HEK293 (cell line): Measurements from ENCODE around the gene ARHGAP30.

Source experiments
- CTCF ChIA-PET: fragments of 350-600 bp; formaldehyde crosslinking; extraction: SDS; loops from one replicate; lab custom pipeline; 2021; ENCODE audit warnings: antibody characterized with exemption; lab: Yijun Ruan, JAX
- POLR2A ChIA-PET: fragments of 300-600 bp; formaldehyde crosslinking; extraction: SDS; loops from one replicate; lab custom pipeline; 2020; ENCODE audit warnings: antibody characterized with exemption, inconsistent platforms; lab: Yijun Ruan, JAX
- H3K27ac ChIP-seq: fragments of 200-500 bp; sonication (Bioruptor generic); 2 replicates; pipeline ENCODE4 v1.5.1; 2014; ENCODE audit warnings: low read depth, low read length, control low read depth, inconsistent platforms; ENCODE audit errors: extremely low read depth
- H3K36me3 ChIP-seq, 2 experiments: fragments of 200-500 bp in 1 of 2; sonication (Bioruptor generic) in 1 of 2; 1 replicate in 1 of 2; 2 replicates in 1 of 2; pipeline ENCODE4 v1.5.1; 2014 to 2017; ENCODE audit warnings: inconsistent platforms in 2 of 2, low read length in 2 of 2; ENCODE audit not compliant: control insufficient read depth in 2 of 2, insufficient read depth in 1 of 2
- H3K4me1 ChIP-seq: fragments of 200-500 bp; sonication (Bioruptor generic); 2 replicates; pipeline ENCODE4 v1.5.1; 2014; ENCODE audit warnings: mild to moderate bottlenecking, low read length, inconsistent platforms; ENCODE audit not compliant: control insufficient read depth, insufficient read depth
- H3K4me3 ChIP-seq: 2 replicates; pipeline ENCODE4 v1.5.1; 2011; ENCODE audit warnings: low read depth, mild to moderate bottlenecking, control low read depth, low read length, moderate library complexity
- H3K9me3 ChIP-seq: fragments of 200-500 bp; sonication (Bioruptor generic); 2 replicates; pipeline ENCODE4 v1.5.1; 2014; ENCODE audit warnings: low read depth, low read length, inconsistent platforms; ENCODE audit not compliant: control insufficient read depth, insufficient read depth
- BCL6B ChIP-seq: fragments of 450-650 bp; formaldehyde crosslinking; IDR thresholded peaks from 2 replicates; pipeline ENCODE4 v1.5.1; 2017; ENCODE audit warnings: missing biosample characterization, missing genetic modification characterization
- PRDM1 ChIP-seq: fragments of 450-650 bp; formaldehyde crosslinking; IDR thresholded peaks from 2 replicates; pipeline ENCODE4; 2016; ENCODE audit warnings: missing biosample characterization, missing genetic modification characterization
- SP7 ChIP-seq: fragments of 450-650 bp; formaldehyde crosslinking; IDR thresholded peaks from 2 replicates; pipeline ENCODE4 v1.5.1; 2016; ENCODE audit warnings: missing biosample characterization, missing genetic modification characterization
- ZBTB7A ChIP-seq: fragments of 450-650 bp; formaldehyde crosslinking; IDR thresholded peaks from 2 replicates; pipeline ENCODE4 v1.5.1; 2016; ENCODE audit warnings: low read depth, missing biosample characterization, missing genetic modification characterization
- ZFP69B ChIP-seq: fragments of 450-650 bp; formaldehyde crosslinking; IDR thresholded peaks from 2 replicates; pipeline ENCODE4 v1.5.1; 2016; ENCODE audit warnings: missing biosample characterization, missing genetic modification characterization
- ZNF121 ChIP-seq: fragments of 450-650 bp; formaldehyde crosslinking; IDR thresholded peaks from 2 replicates; pipeline ENCODE4 v1.5.1; 2016; ENCODE audit warnings: missing biosample characterization, missing genetic modification characterization
- ZNF133 ChIP-seq: fragments of 450-650 bp; formaldehyde crosslinking; IDR thresholded peaks from 2 replicates; pipeline ENCODE4 v1.5.1; 2016; ENCODE audit warnings: missing biosample characterization, missing genetic modification characterization
- ZNF211 ChIP-seq: fragments of 450-650 bp; formaldehyde crosslinking; IDR thresholded peaks from 2 replicates; pipeline ENCODE4 v1.5.1; 2016; ENCODE audit warnings: low read depth, missing biosample characterization, missing genetic modification characterization
- ZNF223 ChIP-seq: fragments of 450-650 bp; formaldehyde crosslinking; IDR thresholded peaks from 2 replicates; pipeline ENCODE4 v1.5.1; 2016; ENCODE audit warnings: missing biosample characterization, missing genetic modification characterization
- ZNF266 ChIP-seq: fragments of 450-650 bp; formaldehyde crosslinking; IDR thresholded peaks from 2 replicates; pipeline ENCODE4 v1.5.1; 2016; ENCODE audit warnings: missing biosample characterization, missing genetic modification characterization, low read depth
- ZNF394 ChIP-seq: fragments of 450-650 bp; formaldehyde crosslinking; IDR thresholded peaks from 2 replicates; pipeline ENCODE4 v1.5.1; 2016; ENCODE audit warnings: missing biosample characterization, missing genetic modification characterization, mild to moderate bottlenecking, moderate library complexity, borderline replicate concordance
- ZNF544 ChIP-seq: fragments of 450-650 bp; formaldehyde crosslinking; IDR thresholded peaks from 2 replicates; pipeline ENCODE4 v1.5.0; 2017; ENCODE audit warnings: missing biosample characterization, missing genetic modification characterization
- ZNF621 ChIP-seq: fragments of 450-650 bp; formaldehyde crosslinking; IDR thresholded peaks from 2 replicates; pipeline ENCODE4 v1.5.1; 2017; ENCODE audit warnings: missing biosample characterization, missing genetic modification characterization
- ZNF645 ChIP-seq: fragments of 450-650 bp; formaldehyde crosslinking; IDR thresholded peaks from 2 replicates; pipeline ENCODE4; 2016; ENCODE audit warnings: missing biosample characterization, missing genetic modification characterization
- ZNF692 ChIP-seq: fragments of 450-650 bp; formaldehyde crosslinking; IDR thresholded peaks from 2 replicates; pipeline ENCODE4 v1.5.1; 2016; ENCODE audit warnings: missing biosample characterization, missing genetic modification characterization
- ZNF776 ChIP-seq: fragments of 450-650 bp; formaldehyde crosslinking; IDR thresholded peaks from 2 replicates; pipeline ENCODE4 v1.5.0; 2017; ENCODE audit warnings: missing biosample characterization, missing genetic modification characterization, borderline replicate concordance
- ZNF791 ChIP-seq: fragments of 450-650 bp; formaldehyde crosslinking; IDR thresholded peaks from 2 replicates; pipeline ENCODE4 v1.5.1; 2016; ENCODE audit warnings: missing biosample characterization, missing genetic modification characterization
- ZSCAN23 ChIP-seq: fragments of 450-650 bp; formaldehyde crosslinking; IDR thresholded peaks from 2 replicates; pipeline ENCODE4 v1.5.1; 2016; ENCODE audit warnings: missing biosample characterization, missing genetic modification characterization

ARHGAP30 gene

GRCh38 chr1:161089938-161090337 is 20.2 kb upstream of the ARHGAP30 start:
- TF ChIP-seq ZNF133 (tag by site-specific recombination) (no peak), ZNF692 (tag by site-specific recombination) (no peak), SP7 (no peak), ZNF621 (tag by site-specific recombination) (no peak), ZNF266 (tag by site-specific recombination) (no peak), ZNF645 (tag by site-specific recombination) (no peak), ZNF121 (tag by site-specific recombination) (no peak), ZNF776 (tag by site-specific recombination) (no peak), ZNF544 (no peak), ZNF211 (tag by site-specific recombination) (no peak), BCL6B (tag by site-specific recombination) (no peak), ZNF791 (tag by site-specific recombination) (no peak)
- Histone ChIP-seq H3K27ac (no peak overlapping the region), H3K4me1 (no peaks in the 10 kb centered on the region), H3K36me3 (no peaks in the 10 kb centered on the region), H3K4me3 (no peak overlapping the region), H3K9me3 (no peaks in the 10 kb centered on the region)
- CTCF ChIA-PET: interaction anchor here (1.4 kb wide), 1 partner anchor 9 kb away, joined by 4 read pairs; no protein-coding TSS in a partner anchor
- POLR2A ChIA-PET: no interaction called here

- Histone ChIP-seq H3K4me1 (no peaks in the 10 kb centered on the region), H3K27ac (no peak within 1 kb of the TSS), H3K9me3 (no peaks in the 10 kb centered on the region), H3K36me3 (no peaks in the 10 kb centered on the region), H3K4me3 (no peak within 1 kb of the TSS)
- TF ChIP-seq PRDM1 (tag by site-specific recombination): no peak
- POLR2A ChIA-PET: no interaction called here
- CTCF ChIA-PET: interaction anchor here (1.4 kb wide), 1 partner anchor 10 kb away, joined by 4 read pairs; no protein-coding TSS in a partner anchor
Measured at GRCh38 chr1:161089251-161089924, 19.7 kb upstream of the ARHGAP30 start, which contains the start of gene NECTIN4. Gene NECTIN4, minus strand, starts transcription at chr1:161089558. Its CDS starts 262 bp downstream, at chr1:161089296.

- no peaks in the 10 kb centered on the region for H3K4me1 ChIP-seq
- H3K9me3 ChIP-seq: no peaks in the 10 kb centered on the region
- ChIA-PET CTCF (interaction anchor here (1.4 kb wide), 1 partner anchor 10 kb away, joined by 4 read pairs; no protein-coding TSS in a partner anchor), POLR2A (no interaction called here)
- H3K4me3 ChIP-seq: no peak overlapping the region
- TF ChIP-seq ZFP69B (tag by site-specific recombination) (no peak), ZSCAN23 (tag by site-specific recombination) (no peak), ZNF223 (tag by site-specific recombination) (no peak), ZNF394 (tag by site-specific recombination) (no peak), ZBTB7A (no peak)
- no peak overlapping the region for H3K27ac ChIP-seq
- H3K36me3 ChIP-seq: no peaks in the 10 kb centered on the region
Measured at GRCh38 chr1:161088587-161089110, 19.0 kb upstream of the ARHGAP30 start.
